A549 (cell line): ENCODE results near the gene DAGLB. TPM values are rescaled to one million over a fixed set of nuclear protein-coding genes. Genes with fewer than 3 reads are reported as not detected.

Experiments used
- ATAC-seq, 2 experiments: fragments of 200-7000 bp in 1 of 2; fragments of >200 bp in 1 of 2; cut with Nextera tagmentation in 1 of 2; cut with Tn5 transposase in 1 of 2; 3 replicates each; pipeline versions ENCODE4 v1.8.0 to v1.9.1; 2018 to 2020; ENCODE audit warnings: mild to moderate bottlenecking in 1 of 2, moderate library complexity in 1 of 2
- CTCF ChIA-PET: fragments of 300-600 bp; sonication (Branson Sonifier 250); formaldehyde crosslinking; extraction: SDS; loops from one replicate; lab custom pipeline; 2021; ENCODE audit warnings: antibody characterized with exemption, inconsistent platforms; lab: Yijun Ruan, JAX
- POLR2A ChIA-PET: fragments of 350-600 bp; formaldehyde crosslinking; extraction: SDS; loops from one replicate; lab custom pipeline; 2021; ENCODE audit warnings: antibody characterized with exemption, inconsistent platforms; lab: Yijun Ruan, JAX
- DNase-seq, 2 experiments: peaks; one replicate each; pipeline versions ENCODE4 v3.0.0 to v3.0.0-alpha.2; 2011 to 2016; ENCODE audit warnings: low read depth in 1 of 2, low spot score in 1 of 2
- FAIRE-seq: peaks from 2 replicates; lab custom pipeline; 2011; peaks lifted over from hg19 to GRCh38; lab: Jason Lieb, UNC
- H3K27ac ChIP-seq, 2 experiments: fragments of >200 bp; sonication (Bioruptor Twin); formaldehyde crosslinking; 3 replicates each; pipeline ENCODE4 v1.5.1; 2016 to 2017
- H3K4me1 ChIP-seq: fragments of >200 bp; sonication (Bioruptor Twin); formaldehyde crosslinking; 3 replicates; pipeline ENCODE4 v1.6.1; 2016
- H3K4me2 ChIP-seq: fragments of >200 bp; sonication (Bioruptor Twin); formaldehyde crosslinking; 3 replicates; pipeline ENCODE4 v1.6.1; 2016
- H3K4me3 ChIP-seq: fragments of >200 bp; sonication (Bioruptor Twin); formaldehyde crosslinking; 3 replicates; pipeline ENCODE4 v1.5.1; 2016
- H3K9me3 ChIP-seq: fragments of >200 bp; sonication (Bioruptor Twin); formaldehyde crosslinking; 3 replicates; pipeline ENCODE4 v1.6.1; 2016
- BCL3 ChIP-seq: fragments of >200 bp; sonication (Bioruptor Twin); formaldehyde crosslinking; IDR thresholded peaks from 3 replicates; pipeline ENCODE4 v1.6.1; 2016
- CBX8 ChIP-seq: fragments of 200-600 bp; sonication (generic); IDR thresholded peaks from 2 replicates; pipeline ENCODE4 v1.6.1; 2016
- CHD2 ChIP-seq: fragments of 150-350 bp; IDR thresholded peaks from 2 replicates; pipeline ENCODE4 v1.6.1; 2014; ENCODE audit warnings: low read length; ENCODE audit not compliant: partially characterized antibody
- CTCF ChIP-seq: fragments of >200 bp; sonication (Bioruptor Twin); formaldehyde crosslinking; IDR thresholded peaks from 3 replicates; pipeline ENCODE4 v1.5.1; 2016
- E2F6 ChIP-seq: IDR thresholded peaks from 2 replicates; pipeline ENCODE4 v1.6.1; 2012; ENCODE audit warnings: low read depth, borderline replicate concordance
- EHMT2 ChIP-seq: fragments of 200-600 bp; sonication (generic); IDR thresholded peaks from 2 replicates; pipeline ENCODE4 v1.6.1; 2016; ENCODE audit warnings: antibody characterized with exemption, low read depth, mild to moderate bottlenecking, moderate library complexity
- ELK1 ChIP-seq: fragments of 150-350 bp; IDR thresholded peaks from 2 replicates; pipeline ENCODE4 v1.6.1; 2014; ENCODE audit warnings: low read depth, mild to moderate bottlenecking, low read length
- FOSB ChIP-seq: fragments of 250-450 bp; sonication (Bioruptor Pico); IDR thresholded peaks from 2 replicates; pipeline ENCODE4 v1.5.0; 2020; ENCODE audit warnings: mild to moderate bottlenecking, moderate library complexity
- FOSL2 ChIP-seq, 2 experiments: fragments of 450-650 bp in 1 of 2; fragments of >200 bp in 1 of 2; sonication (Bioruptor Twin) in 1 of 2; formaldehyde crosslinking; IDR thresholded peaks; 2 replicates each; pipeline versions ENCODE4 v1.5.0 to v1.6.1; 2016 to 2020; ENCODE audit warnings: mild to moderate bottlenecking in 1 of 2, moderate library complexity in 1 of 2
- GATA3 ChIP-seq: IDR thresholded peaks from 2 replicates; pipeline ENCODE4 v1.6.1; 2012; ENCODE audit warnings: borderline replicate concordance
- HDAC2 ChIP-seq: fragments of 200-600 bp; sonication (generic); IDR thresholded peaks from 2 replicates; pipeline ENCODE4 v1.6.1; 2016
- HOXB5 ChIP-seq: fragments of 250-450 bp; sonication (Bioruptor Pico); IDR thresholded peaks from 2 replicates; pipeline ENCODE4 v1.5.0; 2020; ENCODE audit warnings: mild to moderate bottlenecking, moderate library complexity
- KDM1A ChIP-seq: fragments of 200-600 bp; sonication (generic); IDR thresholded peaks from 2 replicates; pipeline ENCODE4 v1.6.1; 2016; ENCODE audit warnings: low read depth, mild to moderate bottlenecking
- MAFK ChIP-seq: fragments of 450-650 bp; IDR thresholded peaks from 2 replicates; pipeline ENCODE4 v1.6.1; 2014; ENCODE audit not compliant: partially characterized antibody
- MAX ChIP-seq: IDR thresholded peaks from 2 replicates; pipeline ENCODE4 v1.6.1; 2012
- MYC ChIP-seq: IDR thresholded peaks from 2 replicates; pipeline ENCODE4 v1.6.1; 2012; ENCODE audit warnings: mild to moderate bottlenecking, inconsistent platforms, low read length, improper control_type of control experiment, borderline replicate concordance
- NFE2L2 ChIP-seq: fragments of 150-350 bp; conservative IDR thresholded peaks from 2 replicates; pipeline ENCODE4 v1.6.1; 2014; ENCODE audit warnings: low read length
- NR3C1 ChIP-seq: fragments of >200 bp; sonication (Bioruptor Twin); formaldehyde crosslinking; IDR thresholded peaks from 3 replicates; pipeline ENCODE4 v1.6.1; 2017
- RARB ChIP-seq: fragments of 250-450 bp; sonication (Bioruptor Pico); IDR thresholded peaks from 2 replicates; pipeline ENCODE4 v1.8.0; 2021; ENCODE audit warnings: mild to moderate bottlenecking, moderate library complexity
- REST ChIP-seq: fragments of 200-600 bp; sonication (generic); IDR thresholded peaks from 2 replicates; pipeline ENCODE4 v1.6.1; 2016; ENCODE audit warnings: antibody characterized with exemption, mild to moderate bottlenecking, moderate library complexity
- RFX5 ChIP-seq: fragments of 450-650 bp; IDR thresholded peaks from 2 replicates; pipeline ENCODE4 v1.7.1; 2014; ENCODE audit warnings: antibody characterized with exemption, mild to moderate bottlenecking, moderate library complexity
- RNF2 ChIP-seq: fragments of 200-600 bp; sonication (generic); IDR thresholded peaks from 2 replicates; pipeline ENCODE4 v1.6.1; 2016; ENCODE audit warnings: low read depth, mild to moderate bottlenecking, antibody characterized with exemption, moderate library complexity, borderline replicate concordance
- SMC3 ChIP-seq: fragments of >200 bp; sonication (Bioruptor Twin); formaldehyde crosslinking; IDR thresholded peaks from 3 replicates; pipeline ENCODE4 v1.6.1; 2018; ENCODE audit warnings: inconsistent platforms
- SREBF2 ChIP-seq: fragments of 450-650 bp; IDR thresholded peaks from 2 replicates; pipeline ENCODE4 v1.6.1; 2014; ENCODE audit warnings: mild to moderate bottlenecking, moderate library complexity
- TP53 ChIP-seq: fragments of 250-450 bp; sonication (Bioruptor Pico); IDR thresholded peaks from 2 replicates; pipeline ENCODE4 v1.5.0; 2021; ENCODE audit warnings: mild to moderate bottlenecking, moderate library complexity
- ZC3H11A ChIP-seq: fragments of 450-650 bp; IDR thresholded peaks from 2 replicates; pipeline ENCODE4 v1.6.1; 2014; ENCODE audit warnings: antibody characterized with exemption, mild to moderate bottlenecking
- ZSCAN20 ChIP-seq: fragments of 250-450 bp; sonication (Bioruptor Pico); IDR thresholded peaks from 2 replicates; pipeline ENCODE4 v1.8.0; 2022; ENCODE audit warnings: mild to moderate bottlenecking, moderate library complexity
- WGBS: methylation state at CpG from one replicate; pipeline ENCODE4 v1.1.6; 2017; ENCODE audit errors: missing lambda C conversion rate; 5-methylcytosine and 5-hydroxymethylcytosine counted together
- polyA plus RNA-seq, 4 experiments: library from polyadenylated mRNA; depleted of rRNA in 3 of 4; stranded (reverse); fragments of >200 nt; fragmentation: RNase III in 1 of 4; extraction: RNeasy Plus Mini Kit Qiagen cat#74134 plus additional on column Dnase treatment in 1 of 4; gene quantifications; 2 replicates in 3 of 4; 3 replicates in 1 of 4; pipeline ENCODE4 v1.2.3, GENCODE V29; 2011 to 2017

The DAGLB gene
- polyA plus RNA-seq, 2 of the 4 experiments (the other 2 are of a cell fraction) = 14.5 to 19.7 TPM

GRCh38 chr7:6420680-6421079 is 27.1 kb downstream of the DAGLB start:
- POLR2A ChIA-PET = no interaction called here
- TF ChIP-seq HDAC2 (no peak), EHMT2 (no peak), RNF2 (no peak), TP53 (CRISPR knock-in tag) (no peak), SMC3 (no peak), MAX (no peak), RFX5 (no peak), MYC (no peak), MAFK (no peak), ELK1 (no peak), E2F6 (no peak), SREBF2 (no peak), FOSB (no peak), NFE2L2 (no peak), NR3C1 (no peak)
- H3K27ac ChIP-seq = no peak overlapping the region
- H3K4me3 ChIP-seq = no peak overlapping the region
- no peaks in the 10 kb centered on the region for H3K9me3 ChIP-seq
- 92% methylated on average over 8 of the region's 10 CpGs for WGBS
- CTCF ChIA-PET = interaction anchor here (0.5 to 2.5 kb wide), 5 partner anchors 8 to 654 kb away, joined by 3 to 8 read pairs (median 4); no protein-coding TSS in a partner anchor
- H3K4me2 ChIP-seq = no peak overlapping the region
- FAIRE-seq (no peak), DNase-seq (no peak), ATAC-seq (no peak)
- peaks cover 13% of the 10 kb centered on the region for H3K4me1 ChIP-seq

- H3K4me2 ChIP-seq = no peak overlapping the region
- ChIA-PET POLR2A (no interaction called here), CTCF (interaction anchor here (0.6 to 2.5 kb wide), 3 partner anchors 9 to 69 kb away, joined by 3 to 8 read pairs (median 5); no protein-coding TSS in a partner anchor)
- 97% methylated on average over 11 of the region's 16 CpGs for WGBS
- ATAC-seq (no peak), DNase-seq (no peak), FAIRE-seq (no peak)
- no peak overlapping the region for H3K4me3 ChIP-seq
- H3K27ac ChIP-seq = no peak overlapping the region
- TF ChIP-seq MAFK (no peak), CTCF (no peak), GATA3 (no peak)
- H3K4me1 ChIP-seq = peaks cover 10% of the 10 kb centered on the region
- H3K9me3 ChIP-seq = no peaks in the 10 kb centered on the region
These were observed 28.4 kb downstream of the DAGLB start for GRCh38 chr7:6419310-6419773.

GRCh38 chr7:6417408-6417807 is 30.3 kb downstream of the DAGLB start:
- no peak for TF ChIP-seq BCL3
- no peak for TF ChIP-seq NR3C1
- no peak for TF ChIP-seq RARB (CRISPR knock-in tag)
- TF ChIP-seq ZSCAN20 (CRISPR knock-in tag) = no peak
- TF ChIP-seq CBX8 = no peak
- TF ChIP-seq REST = no peak
- TF ChIP-seq CHD2 = no peak
- no peak for TF ChIP-seq MAFK
- no peak for TF ChIP-seq HOXB5 (CRISPR knock-in tag)
- TF ChIP-seq HDAC2 = no peak
- no peak for TF ChIP-seq ZC3H11A
- no peak for TF ChIP-seq FOSL2 (IDR thresholded peaks at IDR 0.05)
- no peak for TF ChIP-seq FOSL2 (CRISPR knock-in tag; IDR thresholded peaks at IDR 0.05)
- no peak for TF ChIP-seq KDM1A
- TF ChIP-seq RNF2 = no peak
- Histone ChIP-seq H3K4me3 (no peak overlapping the region), H3K9me3 (no peaks in the 10 kb centered on the region), H3K4me1 (peaks cover 4% of the 10 kb centered on the region; the same call in 1 of the 3 replicates), H3K4me2 (no peak overlapping the region), H3K27ac (no peak overlapping the region)
- DNase-seq (no peak), FAIRE-seq (no peak), ATAC-seq (no peak)
- WGBS = 93% methylated on average over 5 of the region's 5 CpGs
- ChIA-PET CTCF (no interaction called here), POLR2A (no interaction called here)
